Fibroblast of lung (primary cell): ENCODE results near the gene IFNG-AS1.

Source experiments
- CTCF ChIP-seq, 2 donors: IDR thresholded peaks in 1 of 2; conservative IDR thresholded peaks in 1 of 2; 1 replicate in 1 of 2; 2 replicates in 1 of 2; pipeline ENCODE4 v1.5.1; 2011 to 2012; ENCODE audit warnings: low read length in 2 of 2, control low read depth in 1 of 2, inconsistent platforms in 1 of 2, low read depth in 1 of 2, mild to moderate bottlenecking in 1 of 2
- EZH2 ChIP-seq: IDR thresholded peaks from 2 replicates; pipeline ENCODE4 v1.5.1; 2012; ENCODE audit warnings: low read length, control low read depth, mild to moderate bottlenecking; ENCODE audit errors: missing control alignments

GRCh38 chr12:67939611-67940010 is 49.6 kb upstream of the IFNG-AS1 start:
- TF ChIP-seq CTCF (conservative IDR thresholded peaks at IDR 0.05 in 1 of 2, IDR thresholded peaks at IDR 0.05 in 1 of 2; ENCODE audit: low read depth in 1 of 2, low read length in 2 of 2) (no peak), EZH2 (no peak)
